Epithelial cell of proximal tubule (primary cell): ENCODE results near the gene NKX2-2. TPM values are rescaled to one million over a fixed set of nuclear protein-coding genes. Genes with fewer than 3 reads are reported as not detected.

ENCODE experiments used
- DNase-seq: peaks from one replicate; pipeline ENCODE4 v3.0.0-alpha.2; 2011; ENCODE audit warnings: low read depth
- H3K4me3 ChIP-seq: 2 replicates; pipeline ENCODE4 v1.5.1; 2011; ENCODE audit warnings: low read depth, mild to moderate bottlenecking, low read length
- total RNA-seq: library from RNA; depleted of rRNA; stranded (reverse); fragments of >200 nt; gene quantifications from 2 replicates; pipeline ENCODE4 v1.2.3, GENCODE V29; 2015
- TF ChIP-seq, protein P1 (sequence below): conservative IDR thresholded peaks from 2 replicates; pipeline ENCODE4 v1.5.1; 2012; ENCODE audit warnings: low read depth, mild to moderate bottlenecking, low read length

The NKX2-2 gene
- total RNA-seq, 1 donor from 2014 or later: not detected

DNA sequence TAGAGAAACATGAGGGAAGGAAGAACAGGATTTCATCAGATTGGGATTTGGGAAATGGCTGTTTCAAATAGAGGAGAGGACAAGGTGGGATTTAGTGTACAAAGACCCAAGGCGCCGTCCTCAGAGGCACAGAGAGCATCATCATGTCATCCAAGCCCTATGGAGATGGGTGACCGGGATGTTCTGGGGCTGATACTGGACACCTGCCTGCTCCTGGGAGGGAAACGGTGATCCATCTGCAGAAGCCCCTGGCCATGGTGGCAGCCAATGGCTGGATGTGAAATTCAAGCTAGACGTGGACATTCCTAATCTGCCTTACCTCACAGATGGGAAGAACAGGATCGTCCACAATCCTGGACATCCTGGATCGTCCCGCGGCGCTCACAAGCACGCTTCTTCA is 12.7 kb downstream of the NKX2-2 start:
- DNase-seq: no peak
- H3K4me3 ChIP-seq: no peak overlapping the region
- TF ChIP-seq, protein P1, sequence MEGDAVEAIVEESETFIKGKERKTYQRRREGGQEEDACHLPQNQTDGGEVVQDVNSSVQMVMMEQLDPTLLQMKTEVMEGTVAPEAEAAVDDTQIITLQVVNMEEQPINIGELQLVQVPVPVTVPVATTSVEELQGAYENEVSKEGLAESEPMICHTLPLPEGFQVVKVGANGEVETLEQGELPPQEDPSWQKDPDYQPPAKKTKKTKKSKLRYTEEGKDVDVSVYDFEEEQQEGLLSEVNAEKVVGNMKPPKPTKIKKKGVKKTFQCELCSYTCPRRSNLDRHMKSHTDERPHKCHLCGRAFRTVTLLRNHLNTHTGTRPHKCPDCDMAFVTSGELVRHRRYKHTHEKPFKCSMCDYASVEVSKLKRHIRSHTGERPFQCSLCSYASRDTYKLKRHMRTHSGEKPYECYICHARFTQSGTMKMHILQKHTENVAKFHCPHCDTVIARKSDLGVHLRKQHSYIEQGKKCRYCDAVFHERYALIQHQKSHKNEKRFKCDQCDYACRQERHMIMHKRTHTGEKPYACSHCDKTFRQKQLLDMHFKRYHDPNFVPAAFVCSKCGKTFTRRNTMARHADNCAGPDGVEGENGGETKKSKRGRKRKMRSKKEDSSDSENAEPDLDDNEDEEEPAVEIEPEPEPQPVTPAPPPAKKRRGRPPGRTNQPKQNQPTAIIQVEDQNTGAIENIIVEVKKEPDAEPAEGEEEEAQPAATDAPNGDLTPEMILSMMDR: no peak

DNA sequence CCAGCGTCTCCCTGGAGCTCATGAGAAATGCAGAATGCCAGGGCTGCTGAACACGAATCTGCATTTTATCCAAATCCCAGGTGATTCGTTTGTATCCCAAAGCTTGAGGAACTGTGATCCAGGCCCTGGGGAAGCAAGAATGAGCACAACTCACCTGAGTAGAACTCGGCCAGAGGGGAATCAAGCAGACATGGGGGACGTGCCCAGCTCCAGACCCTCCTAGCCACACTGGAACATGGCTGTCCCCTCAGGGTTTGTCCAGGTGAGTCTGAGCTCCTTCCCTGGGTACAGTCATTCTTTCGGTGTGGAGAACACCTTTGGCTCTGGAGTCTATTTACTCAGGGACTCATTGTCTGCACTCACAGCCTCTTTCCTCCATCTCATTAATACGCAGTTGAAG is 13.3 kb downstream of the NKX2-2 start:
- no peak for DNase-seq
- TF ChIP-seq, protein P1: no peak
- H3K4me3 ChIP-seq: no peak overlapping the region

DNA sequence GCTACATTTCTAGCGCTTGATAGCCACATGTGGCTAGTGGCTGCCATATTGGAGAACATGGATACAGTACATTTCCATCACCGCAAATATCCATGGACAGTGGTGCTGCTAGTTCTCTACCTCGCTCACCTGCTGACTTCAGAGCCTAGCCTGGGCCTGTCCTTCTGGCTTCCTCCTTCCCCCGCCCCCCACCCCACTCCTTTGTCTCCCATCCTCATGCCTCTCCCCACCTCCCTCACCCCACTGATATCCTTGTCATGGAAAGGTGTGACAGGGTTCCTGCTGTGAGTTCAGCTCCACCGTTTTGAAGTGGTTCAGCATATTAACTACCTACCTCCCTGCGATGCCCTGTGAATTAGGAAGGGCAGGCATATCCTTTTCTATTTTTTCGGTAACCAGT is 14.2 kb downstream of the NKX2-2 start:
- TF ChIP-seq, protein P1: no peak
- H3K4me3 ChIP-seq: no peak overlapping the region
- DNase-seq: no peak

DNA sequence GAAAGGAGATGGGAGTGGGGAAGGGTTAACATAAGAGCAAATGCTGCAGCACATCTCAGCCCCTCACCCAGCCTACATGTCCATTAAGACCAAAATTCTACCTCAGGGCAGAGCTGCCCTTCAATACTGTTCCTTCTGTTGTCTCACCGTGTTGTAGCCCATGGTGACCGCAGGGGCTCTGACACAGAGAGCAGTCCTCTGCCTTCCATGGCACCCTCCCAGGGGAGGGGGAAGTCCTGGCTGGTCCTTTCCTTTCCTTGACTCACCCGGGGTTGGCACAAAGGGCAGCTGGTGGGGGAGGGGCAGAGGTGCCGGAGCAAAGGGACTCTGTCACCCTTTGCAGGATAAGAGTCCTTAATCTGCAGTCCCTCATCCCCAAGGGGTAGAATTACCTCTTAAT is 15.2 kb downstream of the NKX2-2 start:
- no peak for DNase-seq
- TF ChIP-seq, protein P1: no peak
- no peak overlapping the region for H3K4me3 ChIP-seq

DNA sequence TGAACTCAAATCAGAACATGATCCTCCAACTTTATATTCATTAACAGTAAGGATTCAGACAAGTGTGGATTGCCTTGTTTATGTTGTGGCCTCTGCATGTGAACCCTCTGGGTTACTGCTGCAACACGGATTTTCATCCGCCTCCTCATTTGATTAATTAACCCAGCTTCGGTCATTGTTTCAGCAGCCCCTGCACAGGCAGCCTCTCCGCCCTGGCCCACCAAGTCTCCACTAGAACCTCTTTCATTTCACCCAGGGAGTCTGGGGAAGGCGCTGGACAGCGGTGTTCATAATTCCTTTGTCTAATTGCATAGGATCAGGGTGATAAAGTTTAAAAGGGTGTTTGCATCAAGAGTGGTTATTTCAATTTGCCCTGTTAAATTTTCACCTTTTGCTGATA is 15.7 kb downstream of the NKX2-2 start:
- no peak for DNase-seq
- no peak overlapping the region for H3K4me3 ChIP-seq
- TF ChIP-seq, protein P1: no peak

DNA sequence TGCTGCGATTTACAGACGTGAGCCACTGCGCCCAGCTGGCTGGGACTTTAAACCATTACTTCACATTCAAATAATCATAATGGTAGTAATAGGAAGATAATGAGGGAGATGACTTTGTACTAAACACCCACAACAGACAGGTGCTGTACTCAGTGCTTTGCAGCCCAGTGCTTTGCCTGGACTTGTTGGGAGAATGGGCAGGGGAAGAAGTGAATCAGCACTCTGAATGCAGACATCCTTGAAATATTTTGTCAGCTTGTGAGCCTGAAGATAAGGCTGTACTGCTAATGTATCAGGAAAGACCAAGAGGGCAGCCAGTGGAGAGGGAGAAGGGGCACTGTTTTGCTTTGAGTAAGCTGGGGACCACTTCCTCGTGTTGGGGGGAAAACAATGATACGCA is 17.4 kb downstream of the NKX2-2 start:
- no peak for DNase-seq
- TF ChIP-seq, protein P1: no peak
- no peak overlapping the region for H3K4me3 ChIP-seq

DNA sequence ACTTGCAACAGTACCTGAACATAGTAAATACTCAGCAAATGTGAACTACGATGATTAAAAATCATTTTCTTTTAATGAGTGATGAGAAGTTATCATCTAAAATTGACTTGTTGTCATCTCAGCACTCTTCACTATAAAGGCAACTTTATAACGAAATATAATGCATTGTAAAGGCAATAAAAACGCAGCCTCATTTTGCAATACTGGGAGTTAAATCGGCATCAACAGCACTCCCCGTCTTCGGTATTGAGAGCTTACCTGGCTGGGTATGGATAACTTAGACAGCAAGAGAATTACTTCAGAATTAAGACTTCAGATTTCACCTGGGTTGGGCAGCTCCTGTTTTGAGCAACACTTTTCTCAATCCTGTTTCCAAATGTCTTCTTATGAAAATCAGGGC is 20.8 kb downstream of the NKX2-2 start:
- H3K4me3 ChIP-seq: no peak overlapping the region
- DNase-seq: no peak
- TF ChIP-seq, protein P1: no peak
